Colonic mucosa (tissue), 4 donors: ENCODE results near the gene COBL. TPM values are rescaled to one million over a fixed set of nuclear protein-coding genes. Genes with fewer than 3 reads are reported as not detected.

ENCODE experiments used
- DNase-seq: peaks from one replicate; pipeline ENCODE4 v3.0.0-alpha.2; 2020
- H3K27ac ChIP-seq: fragments of 200-600 bp; one replicate; pipeline ENCODE4 v1.8.0; 2021
- H3K27me3 ChIP-seq: fragments of 200-600 bp; one replicate; pipeline ENCODE4 v1.8.0; 2021
- H3K36me3 ChIP-seq: fragments of 200-600 bp; one replicate; pipeline ENCODE4 v1.8.0; 2021
- H3K4me1 ChIP-seq: fragments of 200-600 bp; one replicate; pipeline ENCODE4 v1.8.0; 2021; ENCODE audit warnings: mild to moderate bottlenecking
- H3K4me3 ChIP-seq: fragments of 200-600 bp; one replicate; pipeline ENCODE4 v1.8.0; 2021
- H3K9ac ChIP-seq, 2 donors: one replicate each; pipeline ENCODE4 v1.7.0; 2013; ENCODE audit warnings: control low read depth in 2 of 2, low read depth in 2 of 2, low read length in 2 of 2
- H3K9me3 ChIP-seq: fragments of 200-600 bp; one replicate; pipeline ENCODE4 v1.8.0; 2021
- CTCF ChIP-seq: fragments of 200-600 bp; IDR thresholded peaks from one replicate; pipeline ENCODE4 v1.8.0; 2022; ENCODE audit warnings: antibody characterized with exemption, mild to moderate bottlenecking
- intact Hi-C: fragments of 100-400 bp; cut with DNase I; formaldehyde crosslinking; loops from one replicate; pipeline ENCODE4 v1.14.1; 2022
- total RNA-seq, 2 donors: library from RNA; stranded (reverse); fragmentation: NEBNext Ultra II Directional in 1 of 2; extraction: Animal tissue kit (Norgen Biotek cat#: 25700) in 1 of 2; gene quantifications; one replicate each; pipeline ENCODE4 v1.2.1, GENCODE V29; 2021
- donor health status: healthy.
- donor health status: DM: no; HTN: no; CAD: no.
- donor health status: DM: no; HTN: no; CAD: no.

The COBL gene
- total RNA-seq, 2 donors from 2014 or later = 36.8 to 49.2 TPM

DNA sequence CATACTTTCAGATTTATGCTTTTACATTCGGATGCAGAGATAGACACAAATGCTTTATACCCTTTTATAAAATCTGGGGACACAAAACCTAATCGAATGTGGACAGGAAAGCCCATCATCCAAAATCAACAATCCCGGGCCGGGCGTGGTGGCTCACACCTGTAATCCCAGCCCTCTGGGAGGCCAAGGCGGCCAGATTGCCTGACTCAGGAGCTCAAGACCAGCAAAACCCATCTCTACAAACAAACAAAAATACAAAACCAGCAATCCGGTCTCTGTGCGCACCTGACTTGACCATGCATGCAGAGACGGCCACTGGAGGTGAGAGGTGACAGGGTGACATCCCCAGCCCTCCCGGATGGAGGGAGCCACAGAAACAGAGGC is 13.5 kb downstream of the COBL start:
- no peak overlapping the region for H3K27ac ChIP-seq
- no peaks in the 10 kb centered on the region for H3K36me3 ChIP-seq
- TF ChIP-seq CTCF = no peak
- H3K4me1 ChIP-seq = no peaks in the 10 kb centered on the region
- H3K4me3 ChIP-seq = no peak overlapping the region
- no peak overlapping the region for H3K9ac ChIP-seq
- DNase-seq = peak; percentile 16
- no peaks in the 10 kb centered on the region for H3K9me3 ChIP-seq
- no peaks in the 10 kb centered on the region for H3K27me3 ChIP-seq
- intact Hi-C loops = no loop called here

GRCh38 chr7:51301806-51302205 is 14.8 kb downstream of the COBL start:
- Histone ChIP-seq H3K9ac (no peak overlapping the region), H3K4me1 (no peaks in the 10 kb centered on the region), H3K9me3 (no peaks in the 10 kb centered on the region), H3K27me3 (no peaks in the 10 kb centered on the region), H3K36me3 (no peaks in the 10 kb centered on the region), H3K4me3 (no peak overlapping the region), H3K27ac (no peak overlapping the region)
- intact Hi-C loops = no loop called here
- peak; percentile 11 for DNase-seq
- no peak for TF ChIP-seq CTCF

GRCh38 chr7:51300762-51301674 is 15.6 kb downstream of the COBL start:
- TF ChIP-seq CTCF = no peak
- H3K9me3 ChIP-seq = no peaks in the 10 kb centered on the region
- H3K27ac ChIP-seq = no peak overlapping the region
- H3K4me3 ChIP-seq = no peak overlapping the region
- H3K36me3 ChIP-seq = no peaks in the 10 kb centered on the region
- H3K4me1 ChIP-seq = no peaks in the 10 kb centered on the region
- no peak overlapping the region for H3K9ac ChIP-seq
- H3K27me3 ChIP-seq = no peaks in the 10 kb centered on the region
- DNase-seq = peak; percentile 14
- intact Hi-C loops = no loop called here

- no peak for TF ChIP-seq CTCF
- peak; percentile 12 for DNase-seq
- intact Hi-C loops = no loop called here
Measured at GRCh38 chr7:51299391-51300133, 17.0 kb downstream of the COBL start.

DNA sequence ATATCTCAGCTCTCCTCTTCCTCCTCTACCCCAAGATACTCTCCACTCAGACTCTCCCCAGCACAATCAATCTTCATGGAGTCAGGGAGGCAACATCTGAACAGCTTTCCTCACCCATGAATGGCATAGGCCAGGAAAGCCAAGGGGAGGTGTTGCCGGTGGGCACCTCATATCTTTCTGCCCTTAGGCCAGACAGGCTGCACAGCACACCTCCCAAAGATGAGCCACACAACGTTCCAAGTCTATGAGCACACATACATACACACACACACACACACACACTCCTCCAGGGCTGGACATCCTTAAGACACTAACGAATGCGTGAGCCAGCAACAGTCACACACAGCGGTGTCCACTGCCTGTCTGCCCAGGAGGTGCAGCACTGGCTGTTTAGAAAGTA is 17.7 kb downstream of the COBL start:
- Histone ChIP-seq H3K4me1 (no peaks in the 10 kb centered on the region), H3K36me3 (no peaks in the 10 kb centered on the region), H3K9ac (no peak overlapping the region), H3K9me3 (no peaks in the 10 kb centered on the region), H3K27me3 (no peaks in the 10 kb centered on the region), H3K4me3 (no peak overlapping the region), H3K27ac (no peak overlapping the region)
- intact Hi-C loops = no loop called here
- no peak for TF ChIP-seq CTCF
- DNase-seq = peak; percentile 9

More at GRCh38 chr7:51299391-51300133, 17.0 kb downstream of the COBL start:
- H3K4me1 ChIP-seq = no peaks in the 10 kb centered on the region
- H3K27me3 ChIP-seq = no peaks in the 10 kb centered on the region
- H3K9me3 ChIP-seq = no peaks in the 10 kb centered on the region
- H3K9ac ChIP-seq = no peak overlapping the region
- H3K4me3 ChIP-seq = no peak overlapping the region
- no peak overlapping the region for H3K27ac ChIP-seq
- no peaks in the 10 kb centered on the region for H3K36me3 ChIP-seq
